BJ (cell line): ENCODE results near the gene FAM200B. TPM values are rescaled to one million over a fixed set of nuclear protein-coding genes. Genes with fewer than 3 reads are reported as not detected.
A peak's percentile ranks its signal among the peaks of the same experiment; 100 is the strongest.
"Not testable (repeated sequence)": the region's sequence is repeated elsewhere in the genome, so short reads cannot be mapped to it uniquely, and the experiment has no call there.

ENCODE experiments used
- CTCF ChIA-PET: fragments of 350-600 bp; formaldehyde crosslinking; extraction: SDS; loops from one replicate; lab custom pipeline; 2021; ENCODE audit warnings: antibody characterized with exemption, inconsistent platforms; lab: Yijun Ruan, JAX
- POLR2A ChIA-PET: fragments of 300-600 bp; sonication (Branson Sonifier 250); formaldehyde crosslinking; extraction: SDS; loops from one replicate; lab custom pipeline; 2021; ENCODE audit warnings: antibody characterized with exemption; lab: Charles Lee
- DNase-seq: peaks from one replicate; pipeline ENCODE4 v3.0.0-alpha.2; 2011; ENCODE audit warnings: low read depth
- H3K27me3 ChIP-seq: 2 replicates; pipeline ENCODE4 v1.6.0; 2011; ENCODE audit warnings: low read length; ENCODE audit not compliant: control insufficient read depth, insufficient read depth
- H3K36me3 ChIP-seq: 2 replicates; pipeline ENCODE4 v1.5.1; 2011; ENCODE audit warnings: low read length; ENCODE audit not compliant: control insufficient read depth, insufficient read depth
- H3K4me3 ChIP-seq: 2 replicates; pipeline ENCODE4 v1.5.1; 2011; ENCODE audit warnings: low read depth, mild to moderate bottlenecking, control low read depth, low read length
- polyA plus RNA-seq: library from polyadenylated mRNA; depleted of rRNA; stranded (reverse); fragments of >200 nt; gene quantifications from 2 replicates; pipeline ENCODE4 v1.2.3, GENCODE V29; 2011
- TF ChIP-seq, protein P1 (sequence below): IDR thresholded peaks from 2 replicates; pipeline ENCODE4 v1.5.1; 2011; ENCODE audit warnings: low read depth, mild to moderate bottlenecking, control low read depth, inconsistent platforms, low read length, moderate library complexity; ENCODE audit not compliant: insufficient read depth

The FAM200B gene
- polyA plus RNA-seq, 1 experiment: 19.5 TPM

GRCh38 chr4:15725608-15726007, 44.0 kb downstream of the FAM200B start:
- Histone ChIP-seq H3K36me3 (no peaks in the 10 kb centered on the region), H3K4me3 (no peak overlapping the region), H3K27me3 (no peaks in the 10 kb centered on the region)
- CTCF ChIA-PET: no interaction called here
- no peak for DNase-seq
- TF ChIP-seq, protein P1, sequence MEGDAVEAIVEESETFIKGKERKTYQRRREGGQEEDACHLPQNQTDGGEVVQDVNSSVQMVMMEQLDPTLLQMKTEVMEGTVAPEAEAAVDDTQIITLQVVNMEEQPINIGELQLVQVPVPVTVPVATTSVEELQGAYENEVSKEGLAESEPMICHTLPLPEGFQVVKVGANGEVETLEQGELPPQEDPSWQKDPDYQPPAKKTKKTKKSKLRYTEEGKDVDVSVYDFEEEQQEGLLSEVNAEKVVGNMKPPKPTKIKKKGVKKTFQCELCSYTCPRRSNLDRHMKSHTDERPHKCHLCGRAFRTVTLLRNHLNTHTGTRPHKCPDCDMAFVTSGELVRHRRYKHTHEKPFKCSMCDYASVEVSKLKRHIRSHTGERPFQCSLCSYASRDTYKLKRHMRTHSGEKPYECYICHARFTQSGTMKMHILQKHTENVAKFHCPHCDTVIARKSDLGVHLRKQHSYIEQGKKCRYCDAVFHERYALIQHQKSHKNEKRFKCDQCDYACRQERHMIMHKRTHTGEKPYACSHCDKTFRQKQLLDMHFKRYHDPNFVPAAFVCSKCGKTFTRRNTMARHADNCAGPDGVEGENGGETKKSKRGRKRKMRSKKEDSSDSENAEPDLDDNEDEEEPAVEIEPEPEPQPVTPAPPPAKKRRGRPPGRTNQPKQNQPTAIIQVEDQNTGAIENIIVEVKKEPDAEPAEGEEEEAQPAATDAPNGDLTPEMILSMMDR: no peak
- POLR2A ChIA-PET: no interaction called here

DNA sequence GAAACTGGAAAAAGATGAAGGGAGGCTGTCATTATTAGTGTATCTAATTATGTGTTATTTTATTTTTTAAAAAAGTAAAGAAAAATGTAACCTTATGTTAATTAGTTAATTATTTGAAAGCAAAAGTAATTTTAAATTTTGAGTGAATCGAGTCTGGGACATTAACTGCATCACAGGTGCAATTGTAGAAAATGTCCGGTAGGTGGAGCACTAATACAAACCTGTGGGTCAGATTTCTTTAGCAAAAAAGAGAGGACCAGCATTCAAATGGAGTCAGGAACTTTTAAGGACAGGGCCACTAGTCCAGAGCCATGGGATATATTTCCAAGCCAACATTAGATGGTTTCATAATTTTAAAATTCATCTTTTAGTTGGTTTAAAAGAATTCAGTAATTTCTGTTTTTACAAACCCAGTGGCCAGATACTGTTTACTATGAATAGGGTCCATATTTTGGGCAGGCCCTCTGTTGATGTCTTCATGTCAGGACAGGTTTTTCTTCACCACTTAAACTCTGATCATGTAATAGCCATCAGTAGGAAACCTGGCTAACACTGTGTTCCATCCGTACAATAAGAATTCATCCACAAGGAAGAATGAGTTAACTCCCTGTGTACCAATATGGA, 48.4 kb downstream of the FAM200B start:
- H3K4me3 ChIP-seq: no peak overlapping the region
- ChIA-PET CTCF (interaction anchor here (0.8 to 1.9 kb wide), 5 partner anchors 9 to 12 kb away, joined by 3 to 8 read pairs (median 4); no protein-coding TSS in a partner anchor), POLR2A (no interaction called here)
- no peaks in the 10 kb centered on the region for H3K27me3 ChIP-seq
- TF ChIP-seq, protein P1: peak; percentile 77
- H3K36me3 ChIP-seq: no peaks in the 10 kb centered on the region
- DNase-seq: no peak

DNA sequence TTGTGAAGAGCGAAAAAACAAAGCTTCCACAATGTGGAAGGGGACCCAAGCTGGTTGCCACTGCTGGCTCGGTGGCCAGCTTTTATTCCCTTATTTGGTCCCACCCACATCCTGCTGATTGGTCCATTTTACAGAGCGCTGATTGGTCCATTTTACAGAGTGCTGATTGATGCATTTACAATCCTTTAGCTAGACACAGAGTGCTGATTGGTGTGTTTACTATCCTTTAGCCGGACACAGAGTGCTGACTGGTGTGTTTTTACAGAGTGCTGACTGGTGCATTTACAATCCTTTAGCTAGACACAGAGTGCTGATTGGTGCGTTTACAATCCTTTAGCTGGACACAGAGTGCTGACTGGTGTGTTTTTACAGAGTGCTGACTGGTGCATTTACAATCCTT, 51.4 kb downstream of the FAM200B start:
- DNase-seq, H3K27me3 ChIP-seq, POLR2A ChIA-PET, H3K4me3 ChIP-seq, H3K36me3 ChIP-seq: not testable (repeated sequence)
- CTCF ChIA-PET: interaction anchor here (1.1 to 2.1 kb wide), 2 partner anchors 15 to 156 kb away, joined by 3 to 5 read pairs; no protein-coding TSS in a partner anchor

DNA sequence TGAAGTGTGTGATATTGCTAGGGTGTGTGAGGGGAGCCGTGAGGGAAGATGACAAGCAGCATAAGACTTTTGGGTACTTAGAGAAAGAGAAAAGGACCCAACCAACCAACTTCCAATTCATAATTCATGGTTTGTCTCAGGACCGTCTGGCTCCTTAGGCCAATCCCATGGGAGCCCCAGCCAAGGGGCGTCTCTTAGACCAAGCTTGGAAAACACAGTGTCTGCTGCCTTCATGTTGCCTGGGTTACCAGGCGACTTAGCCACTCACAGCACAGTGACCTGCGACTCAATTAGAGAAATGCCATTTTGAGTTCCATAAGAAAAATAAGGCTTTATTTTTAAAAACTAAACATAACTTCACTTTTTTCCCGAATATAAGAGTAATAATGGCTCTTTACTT, 53.9 kb downstream of the FAM200B start:
- H3K36me3 ChIP-seq: no peaks in the 10 kb centered on the region
- no peak overlapping the region for H3K4me3 ChIP-seq
- ChIA-PET POLR2A (no interaction called here), CTCF (no interaction called here)
- DNase-seq: no peak
- no peaks in the 10 kb centered on the region for H3K27me3 ChIP-seq
- TF ChIP-seq, protein P1: no peak

- TF ChIP-seq, protein P1: no peak
- no peaks in the 10 kb centered on the region for H3K36me3 ChIP-seq
- ChIA-PET CTCF (no interaction called here), POLR2A (no interaction called here)
- DNase-seq: no peak
- H3K4me3 ChIP-seq: no peak overlapping the region
- H3K27me3 ChIP-seq: no peaks in the 10 kb centered on the region
These were observed 55.0 kb downstream of the FAM200B start for GRCh38 chr4:15736514-15737050.
